BLaER1 treated with 17β-estradiol and CSF1 and Interleukin-3, amounts not matched to agents 10 nM and 100 nM (cell line): ENCODE measurements around the gene ARHGAP24.
"Not testable (repeated sequence)": the region's sequence is repeated elsewhere in the genome, so short reads cannot be mapped to it uniquely, and the experiment has no call there.

Experiments
- H3K27ac ChIP-seq, 11 experiments: shearing (Covaris generic); formaldehyde crosslinking; 2 replicates each; pipeline ENCODE4 v1.8.1; 2022
- H3K27me3 ChIP-seq, 11 experiments: shearing (Covaris generic); formaldehyde crosslinking; 2 replicates each; pipeline ENCODE4 v1.8.1; 2022
- H3K36me3 ChIP-seq, 11 experiments: shearing (Covaris generic); formaldehyde crosslinking; 2 replicates each; pipeline ENCODE4 v1.8.1; 2022
- H3K4me1 ChIP-seq, 10 experiments: shearing (Covaris generic); formaldehyde crosslinking; 2 replicates each; pipeline ENCODE4 v1.8.1; 2022
- H3K4me2 ChIP-seq, 11 experiments: shearing (Covaris generic); formaldehyde crosslinking; 2 replicates each; pipeline ENCODE4 v1.8.1; 2022
- H3K4me3 ChIP-seq, 10 experiments: shearing (Covaris generic); formaldehyde crosslinking; 2 replicates each; pipeline ENCODE4 v1.8.1; 2022
- H3K9ac ChIP-seq, 11 experiments: shearing (Covaris generic); formaldehyde crosslinking; 2 replicates each; pipeline ENCODE4 v1.8.1; 2022
- H3K9me3 ChIP-seq, 11 experiments: shearing (Covaris generic); formaldehyde crosslinking; replicated peaks in 1 of 11; 2 replicates each; pipeline ENCODE4 v1.8.1; 2022
- H4K20me1 ChIP-seq, 11 experiments: shearing (Covaris generic); formaldehyde crosslinking; 2 replicates each; pipeline ENCODE4 v1.8.1; 2022
- Cebpa-rat ChIP-seq, 11 experiments: shearing (Covaris generic); IDR thresholded peaks; 2 replicates each; pipeline ENCODE4 v1.8.1; 2022

Gene ARHGAP24

DNA sequence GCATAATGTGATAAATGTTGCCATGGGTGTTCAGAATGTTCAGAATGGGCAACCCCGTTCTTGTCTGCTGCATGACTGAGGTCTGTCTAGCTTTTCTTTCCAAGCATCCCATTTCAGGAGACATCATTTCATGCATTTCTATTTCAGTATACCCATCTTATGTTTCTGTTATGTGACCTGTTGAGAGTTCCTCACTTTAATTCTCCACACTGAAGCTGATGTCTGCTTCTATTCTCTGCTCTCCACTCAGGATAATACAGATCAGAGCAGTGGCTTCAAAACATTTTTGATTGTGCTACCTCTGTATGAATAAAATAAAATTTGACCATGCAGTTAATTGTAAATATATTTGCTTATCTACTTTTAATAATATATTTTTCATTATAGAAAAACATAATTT is 398.6 kb downstream of the ARHGAP24 start:
- TF ChIP-seq Cebpa-rat (IDR thresholded peaks at IDR 0.05) = no peak
- H3K4me3 ChIP-seq = no peak overlapping the region
- no peaks in the 10 kb centered on the region for H3K9me3 ChIP-seq

DNA sequence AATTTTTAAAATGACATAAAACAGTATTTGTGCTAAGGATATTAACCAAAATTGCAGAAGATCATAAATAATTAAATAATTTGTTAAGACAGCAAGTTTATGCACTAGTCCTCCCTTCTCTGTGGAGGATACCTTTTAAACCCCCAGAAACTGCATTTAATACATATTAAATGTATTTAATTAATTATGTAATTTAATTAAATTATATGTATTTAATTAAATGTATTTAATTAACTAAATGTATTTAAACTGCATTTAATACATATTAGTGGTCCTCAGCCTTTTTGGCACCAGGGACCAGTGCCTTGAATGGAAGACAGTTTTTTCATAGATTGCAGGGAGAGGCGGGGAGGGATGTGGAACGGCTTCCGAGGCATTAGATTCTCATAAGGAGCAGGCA is 404.6 kb downstream of the ARHGAP24 start:
- Histone ChIP-seq H4K20me1 (no peaks in the 10 kb centered on the region), H3K27me3 (no peaks in the 10 kb centered on the region), H3K27ac (no peak overlapping the region), H3K36me3 (no peaks in the 10 kb centered on the region), H3K4me2 (no peak overlapping the region), H3K4me1 (no peaks in the 10 kb centered on the region), H3K9me3 (no peaks in the 10 kb centered on the region), H3K4me3 (no peak overlapping the region), H3K9ac (no peak overlapping the region)
- TF ChIP-seq Cebpa-rat (IDR thresholded peaks at IDR 0.05) = no peak

More for the DNA sequence above, 398.6 kb downstream of the ARHGAP24 start:
- Histone ChIP-seq H3K27ac (no peak overlapping the region), H3K27me3 (no peaks in the 10 kb centered on the region), H3K4me1 (no peaks in the 10 kb centered on the region), H3K36me3 (no peaks in the 10 kb centered on the region), H4K20me1 (no peaks in the 10 kb centered on the region), H3K9ac (no peak overlapping the region), H3K4me2 (no peak overlapping the region)

DNA sequence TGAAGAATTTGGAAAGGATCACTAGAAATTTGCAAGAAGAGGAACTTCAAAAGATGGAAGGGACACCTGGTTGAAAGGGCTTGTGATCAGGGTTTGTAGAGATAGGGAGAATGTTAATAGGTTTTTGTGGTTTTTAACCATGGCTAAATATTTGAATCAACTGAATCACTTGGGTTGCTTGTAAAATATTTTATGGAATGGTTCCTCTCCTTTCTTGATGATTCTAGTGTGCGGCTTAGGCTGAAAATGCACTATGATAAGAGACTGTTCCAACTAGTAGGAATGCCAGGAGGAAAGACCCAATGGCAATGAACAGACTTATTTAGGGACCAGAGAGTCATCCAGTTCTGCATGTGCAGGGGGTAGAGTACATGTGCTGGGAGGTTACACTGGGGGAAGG is 408.2 kb downstream of the ARHGAP24 start:
- no peak overlapping the region for H3K4me2 ChIP-seq
- no peaks in the 10 kb centered on the region for H3K27me3 ChIP-seq
- no peak overlapping the region for H3K27ac ChIP-seq
- no peak for TF ChIP-seq Cebpa-rat (IDR thresholded peaks at IDR 0.05)
- no peak overlapping the region for H3K4me3 ChIP-seq
- no peaks in the 10 kb centered on the region for H4K20me1 ChIP-seq
- no peak overlapping the region for H3K9ac ChIP-seq
- H3K4me1 ChIP-seq = no peaks in the 10 kb centered on the region
- H3K9me3 ChIP-seq = no peaks in the 10 kb centered on the region
- H3K36me3 ChIP-seq = no peaks in the 10 kb centered on the region

DNA sequence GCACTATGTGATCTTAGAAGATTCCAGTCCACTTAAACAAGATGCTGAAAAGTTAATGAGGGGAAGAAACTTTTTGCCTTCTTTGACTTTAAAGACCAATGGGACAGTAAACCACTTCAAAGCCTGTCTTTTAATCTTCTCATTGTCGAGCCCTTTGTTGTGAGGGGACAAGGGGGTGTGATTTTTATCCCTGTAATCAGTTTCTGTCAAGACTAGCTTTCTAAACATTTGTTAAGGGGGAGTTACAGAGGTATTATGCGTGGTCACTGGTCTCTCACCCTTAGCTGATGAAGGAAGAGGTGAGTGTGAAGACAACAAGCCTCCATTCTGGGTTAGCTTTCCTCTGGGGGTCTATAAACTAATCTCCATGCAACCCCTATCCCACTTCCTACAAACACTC is 409.3 kb downstream of the ARHGAP24 start:
- Histone ChIP-seq H3K9ac (no peak overlapping the region), H3K27me3 (no peaks in the 10 kb centered on the region), H3K9me3 (no peaks in the 10 kb centered on the region), H4K20me1 (no peaks in the 10 kb centered on the region), H3K27ac (no peak overlapping the region), H3K4me2 (no peak overlapping the region), H3K4me1 (no peaks in the 10 kb centered on the region), H3K4me3 (no peak overlapping the region), H3K36me3 (no peaks in the 10 kb centered on the region)
- no peak for TF ChIP-seq Cebpa-rat (IDR thresholded peaks at IDR 0.05)

DNA sequence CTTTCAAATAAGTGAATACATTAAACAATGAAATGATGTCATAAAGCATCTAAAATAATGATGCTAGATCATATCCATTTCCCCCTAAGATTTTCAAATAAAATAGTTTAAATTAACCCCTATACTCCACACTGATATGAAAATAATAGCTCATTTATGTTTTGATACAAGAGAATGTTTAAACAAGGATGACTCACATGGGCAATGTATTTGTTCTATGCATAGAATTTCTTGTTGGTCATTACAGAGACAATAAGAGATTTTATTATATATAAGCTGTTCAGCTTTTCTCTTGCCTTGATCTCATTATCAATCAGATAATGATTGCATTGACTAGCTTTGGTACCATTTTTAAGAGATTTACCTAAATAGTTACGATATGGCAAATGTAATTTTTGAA is 411.7 kb downstream of the ARHGAP24 start:
- H3K36me3 ChIP-seq = no peaks in the 10 kb centered on the region
- no peaks in the 10 kb centered on the region for H4K20me1 ChIP-seq
- no peak overlapping the region for H3K4me3 ChIP-seq
- no peaks in the 10 kb centered on the region; a peak in 1 of 20 replicates for H3K4me1 ChIP-seq
- no peak for TF ChIP-seq Cebpa-rat (IDR thresholded peaks at IDR 0.05)
- no peaks in the 10 kb centered on the region for H3K9me3 ChIP-seq
- no peak overlapping the region for H3K4me2 ChIP-seq
- H3K27ac ChIP-seq = no peak overlapping the region
- no peak overlapping the region for H3K9ac ChIP-seq
- no peaks in the 10 kb centered on the region for H3K27me3 ChIP-seq

DNA sequence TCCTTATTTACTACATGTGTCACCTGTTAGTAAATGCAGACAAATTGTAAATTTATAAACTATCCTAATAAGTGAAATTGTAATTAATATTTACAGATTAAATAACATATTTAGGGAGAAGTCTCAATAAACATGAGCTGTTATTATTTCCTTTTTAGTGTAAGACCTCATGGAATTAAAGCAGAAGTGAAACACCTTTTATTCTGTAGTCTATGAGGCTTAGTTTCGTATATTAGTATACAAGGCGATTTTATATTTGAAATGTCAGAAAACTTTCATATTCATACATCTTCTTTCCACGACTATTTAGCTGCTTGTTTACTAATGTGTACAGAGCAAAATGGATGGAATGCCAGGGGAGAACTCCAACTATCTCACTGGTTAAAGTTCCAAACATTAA is 414.4 kb downstream of the ARHGAP24 start:
- Histone ChIP-seq H4K20me1 (no peaks in the 10 kb centered on the region), H3K27ac (no peak overlapping the region), H3K27me3 (no peaks in the 10 kb centered on the region), H3K36me3 (no peaks in the 10 kb centered on the region), H3K9ac (no peak overlapping the region), H3K4me1 (no peaks in the 10 kb centered on the region; a peak in 1 of 20 replicates), H3K4me2 (no peak overlapping the region), H3K9me3 (no peaks in the 10 kb centered on the region), H3K4me3 (no peak overlapping the region)
- TF ChIP-seq Cebpa-rat (IDR thresholded peaks at IDR 0.05) = no peak

DNA sequence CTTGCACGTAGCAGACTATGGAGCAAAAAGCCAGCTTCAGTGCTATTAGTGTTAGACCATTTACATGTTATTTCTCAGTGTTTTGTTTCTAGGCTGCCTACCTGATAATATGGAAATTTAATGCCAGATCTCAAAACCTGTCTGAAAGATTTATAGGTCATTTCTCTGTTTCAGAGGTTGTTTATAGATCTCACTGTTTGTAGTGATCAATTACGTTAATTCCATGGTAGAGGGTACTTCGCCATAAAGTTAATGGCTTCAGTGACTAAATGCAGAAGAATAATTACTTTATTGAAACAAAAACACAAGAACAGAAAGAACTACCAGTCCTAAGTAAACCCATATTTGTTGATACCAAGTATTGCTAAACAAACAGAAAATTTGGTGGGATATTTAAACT is 420.8 kb downstream of the ARHGAP24 start:
- Histone ChIP-seq H3K27ac (no peak overlapping the region), H3K4me1 (no peaks in the 10 kb centered on the region), H3K4me2 (no peak overlapping the region), H3K36me3 (no peaks in the 10 kb centered on the region), H3K9ac (no peak overlapping the region), H3K9me3 (no peaks in the 10 kb centered on the region), H3K27me3 (no peaks in the 10 kb centered on the region), H3K4me3 (no peak overlapping the region), H4K20me1 (no peaks in the 10 kb centered on the region)
- no peak for TF ChIP-seq Cebpa-rat (IDR thresholded peaks at IDR 0.05)

DNA sequence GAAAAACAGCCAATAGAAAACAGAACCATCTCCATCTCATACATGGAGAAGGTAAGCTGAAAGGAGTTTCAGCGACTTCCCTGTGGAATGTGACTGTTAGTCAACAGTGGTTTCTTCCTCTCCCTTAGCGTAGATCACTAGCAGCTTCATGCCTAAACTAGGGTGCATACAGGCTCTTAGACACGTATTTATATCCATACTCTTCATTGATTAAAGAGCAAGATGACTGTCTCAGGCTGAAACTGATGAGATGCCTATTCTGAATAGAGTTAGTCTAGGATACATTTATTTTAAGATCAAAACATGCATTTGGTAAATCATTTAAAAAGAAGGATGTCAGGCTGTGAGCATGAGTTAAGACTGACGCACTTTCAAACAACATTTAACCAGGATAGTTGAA is 423.3 kb downstream of the ARHGAP24 start:
- H3K36me3 ChIP-seq = no peaks in the 10 kb centered on the region
- no peak overlapping the region for H3K4me2 ChIP-seq
- no peak overlapping the region for H3K4me3 ChIP-seq

DNA sequence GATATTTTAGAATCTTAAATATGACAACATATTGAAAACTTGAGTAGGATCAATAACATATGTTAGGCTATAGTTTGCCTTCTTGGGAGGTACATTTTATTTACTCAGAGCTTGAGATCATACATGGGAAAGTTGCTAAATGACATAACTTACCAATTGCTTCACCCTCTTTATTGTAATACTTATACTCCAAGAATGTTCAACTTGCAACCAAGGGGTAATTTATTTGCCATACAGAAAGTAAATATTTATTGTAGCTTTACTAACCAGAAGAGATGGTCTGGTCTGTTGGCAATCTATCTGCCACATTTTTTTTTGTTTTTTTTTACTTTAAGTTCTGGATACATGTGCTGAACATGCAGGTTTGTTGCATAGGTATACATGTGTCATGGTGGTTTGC is 426.6 kb downstream of the ARHGAP24 start:
- TF ChIP-seq Cebpa-rat (IDR thresholded peaks at IDR 0.05) = no peak
- H3K4me1 ChIP-seq = no peaks in the 10 kb centered on the region
- H3K36me3 ChIP-seq = no peaks in the 10 kb centered on the region
- no peak overlapping the region for H3K4me3 ChIP-seq
- no peak overlapping the region for H3K27ac ChIP-seq
- no peaks in the 10 kb centered on the region for H3K27me3 ChIP-seq
- H3K9ac ChIP-seq = no peak overlapping the region
- H3K9me3 ChIP-seq = no peaks in the 10 kb centered on the region
- no peak overlapping the region for H3K4me2 ChIP-seq
- H4K20me1 ChIP-seq = no peaks in the 10 kb centered on the region

More for the DNA sequence above, 423.3 kb downstream of the ARHGAP24 start:
- Histone ChIP-seq H3K4me1 (no peaks in the 10 kb centered on the region), H4K20me1 (no peaks in the 10 kb centered on the region), H3K9me3 (no peaks in the 10 kb centered on the region), H3K9ac (no peak overlapping the region), H3K27ac (no peak overlapping the region), H3K27me3 (no peaks in the 10 kb centered on the region)
- no peak for TF ChIP-seq Cebpa-rat (IDR thresholded peaks at IDR 0.05)

DNA sequence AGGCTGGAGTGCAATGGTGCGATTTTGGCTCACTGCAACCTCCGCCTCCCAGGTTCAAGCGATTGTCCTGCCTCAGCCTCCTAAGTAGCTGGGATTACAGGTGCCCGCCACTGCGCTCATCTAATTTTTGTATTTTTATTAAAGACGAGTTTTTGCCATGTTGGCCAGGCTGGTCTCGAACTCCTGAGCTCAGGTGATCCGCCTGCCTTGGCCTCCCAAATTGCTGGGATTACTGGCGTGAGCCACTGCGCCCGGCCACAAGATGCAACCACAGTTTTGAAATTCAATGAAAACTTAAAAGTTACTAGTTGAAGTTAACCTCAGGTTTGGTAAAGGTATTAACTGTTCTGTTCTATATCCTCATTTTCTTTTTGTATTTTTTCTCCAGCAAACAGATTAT is 427.7 kb downstream of the ARHGAP24 start:
- H3K27ac ChIP-seq, H3K36me3 ChIP-seq, H4K20me1 ChIP-seq, H3K27me3 ChIP-seq, H3K9me3 ChIP-seq, H3K4me3 ChIP-seq, H3K9ac ChIP-seq, H3K4me2 ChIP-seq, H3K4me1 ChIP-seq: not testable (repeated sequence)

DNA sequence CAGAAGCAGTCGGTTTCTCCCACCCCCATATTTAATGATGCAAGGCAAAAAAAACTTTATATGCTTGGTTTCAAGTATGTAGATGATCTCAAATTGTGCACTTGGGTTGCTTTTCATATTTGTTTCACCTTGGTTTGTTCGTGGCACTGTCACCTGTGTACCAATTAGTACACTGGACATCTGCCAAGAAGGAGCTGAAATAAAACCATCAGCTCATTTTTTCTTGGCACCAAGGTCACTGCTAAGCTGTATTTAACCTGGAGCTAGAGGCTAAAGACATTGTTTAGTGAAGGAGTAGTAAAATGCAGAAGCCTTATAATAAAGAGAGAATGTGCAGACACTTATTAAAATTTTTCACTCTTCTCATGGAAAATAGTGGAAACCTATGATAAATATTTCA is 430.8 kb downstream of the ARHGAP24 start:
- H4K20me1 ChIP-seq = no peaks in the 10 kb centered on the region; a peak in 1 of 22 replicates
- TF ChIP-seq Cebpa-rat (IDR thresholded peaks at IDR 0.05) = no peak
- H3K4me3 ChIP-seq = no peak overlapping the region
- H3K27me3 ChIP-seq = no peaks in the 10 kb centered on the region
- no peaks in the 10 kb centered on the region for H3K36me3 ChIP-seq
- H3K27ac ChIP-seq = no peak overlapping the region
- H3K9ac ChIP-seq = no peak overlapping the region
- H3K9me3 ChIP-seq = no peaks in the 10 kb centered on the region
- no peaks in the 10 kb centered on the region for H3K4me1 ChIP-seq
- H3K4me2 ChIP-seq = no peak overlapping the region
